HPDE6-E6E7 (cell line): Measurements from ENCODE around the gene CLP1.
"Not testable (repeated sequence)": the region's sequence is repeated elsewhere in the genome, so short reads cannot be mapped to it uniquely, and the experiment has no call there.

Source experiments
- DNase-seq: peaks from one replicate; pipeline ENCODE4 v3.0.0; 2011; ENCODE audit warnings: missing footprints; ENCODE audit errors: extremely low spot score

CLP1 gene

GRCh38 chr11:57641011-57641807 lies 16.4 kb upstream of the CLP1 start:
- no peak for DNase-seq

GRCh38 chr11:57643802-57644201 lies 13.8 kb upstream of the CLP1 start:
- DNase-seq = no peak

GRCh38 chr11:57644748-57645688 lies 12.5 kb upstream of the CLP1 start:
- no peak for DNase-seq

- DNase-seq = no peak
Observed at GRCh38 chr11:57645689-57646085, 11.9 kb upstream of the CLP1 start.

- DNase-seq = no peak
Observed at GRCh38 chr11:57646194-57646798, 11.3 kb upstream of the CLP1 start.

- DNase-seq = no peak
Observed at GRCh38 chr11:57646799-57647303, 10.7 kb upstream of the CLP1 start.

GRCh38 chr11:57647372-57647771 lies 10.2 kb upstream of the CLP1 start:
- DNase-seq = no peak

GRCh38 chr11:57647960-57648800 lies 9.4 kb upstream of the CLP1 start:
- no peak for DNase-seq

GRCh38 chr11:57648801-57649735 lies 8.5 kb upstream of the CLP1 start:
- DNase-seq = no peak

- DNase-seq = no peak
Observed at GRCh38 chr11:57649826-57650738, 7.5 kb upstream of the CLP1 start, which contains the start of gene YPEL4. YPEL4 (minus strand) TSS chr11:57649912; CDS start chr11:57647107, 2,805 bp downstream.

GRCh38 chr11:57650739-57651090 lies 6.8 kb upstream of the CLP1 start:
- no peak for DNase-seq

GRCh38 chr11:57651408-57651807 lies 6.2 kb upstream of the CLP1 start:
- no peak for DNase-seq

GRCh38 chr11:57652230-57652629 lies 5.3 kb upstream of the CLP1 start:
- DNase-seq = not testable (repeated sequence)

GRCh38 chr11:57652662-57653061 lies 4.9 kb upstream of the CLP1 start:
- no peak for DNase-seq

GRCh38 chr11:57653163-57653562 lies 4.4 kb upstream of the CLP1 start:
- DNase-seq = no peak

- DNase-seq = no peak
Observed at GRCh38 chr11:57656885-57657193, 723 bp upstream of the CLP1 start.

GRCh38 chr11:57658023-57658361 lies 430 bp downstream of the CLP1 start:
- DNase-seq = no peak

GRCh38 chr11:57659669-57660068 lies 2.1 kb downstream of the CLP1 start:
- no peak for DNase-seq

GRCh38 chr11:57662893-57663292 lies 5.3 kb downstream of the CLP1 start:
- DNase-seq = no peak
